ENCODE results near the gene ITGA11. TPM values are rescaled to one million over a fixed set of nuclear protein-coding genes. Genes with fewer than 3 reads are reported as not detected.

Gene ITGA11
- total and polyA plus RNA-seq, 2 donors (not counting 1 experiment from before 2014, with no cell fraction given) = not detected

- no peak for ATAC-seq (ENCODE audit: low read depth)
- no peak for TF ChIP-seq EZH2 (IDR thresholded peaks at IDR 0.05; ENCODE audit: borderline replicate concordance, insufficient read depth, low read depth, low read length, poor library complexity, severe bottlenecking)
- TF ChIP-seq, protein P1, sequence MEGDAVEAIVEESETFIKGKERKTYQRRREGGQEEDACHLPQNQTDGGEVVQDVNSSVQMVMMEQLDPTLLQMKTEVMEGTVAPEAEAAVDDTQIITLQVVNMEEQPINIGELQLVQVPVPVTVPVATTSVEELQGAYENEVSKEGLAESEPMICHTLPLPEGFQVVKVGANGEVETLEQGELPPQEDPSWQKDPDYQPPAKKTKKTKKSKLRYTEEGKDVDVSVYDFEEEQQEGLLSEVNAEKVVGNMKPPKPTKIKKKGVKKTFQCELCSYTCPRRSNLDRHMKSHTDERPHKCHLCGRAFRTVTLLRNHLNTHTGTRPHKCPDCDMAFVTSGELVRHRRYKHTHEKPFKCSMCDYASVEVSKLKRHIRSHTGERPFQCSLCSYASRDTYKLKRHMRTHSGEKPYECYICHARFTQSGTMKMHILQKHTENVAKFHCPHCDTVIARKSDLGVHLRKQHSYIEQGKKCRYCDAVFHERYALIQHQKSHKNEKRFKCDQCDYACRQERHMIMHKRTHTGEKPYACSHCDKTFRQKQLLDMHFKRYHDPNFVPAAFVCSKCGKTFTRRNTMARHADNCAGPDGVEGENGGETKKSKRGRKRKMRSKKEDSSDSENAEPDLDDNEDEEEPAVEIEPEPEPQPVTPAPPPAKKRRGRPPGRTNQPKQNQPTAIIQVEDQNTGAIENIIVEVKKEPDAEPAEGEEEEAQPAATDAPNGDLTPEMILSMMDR (IDR thresholded peaks at IDR 0.05) = no peak
- H3K27ac Mint-ChIP-seq = no peak overlapping the region
Measured at GRCh38 chr15:68447209-68447608, 15.2 kb upstream of the ITGA11 start.

GRCh38 chr15:68445351-68445750 lies 13.4 kb upstream of the ITGA11 start:
- DNase-seq = no peak
- no peak overlapping the region for H3K4me3 Mint-ChIP-seq
- TF ChIP-seq, protein P1 (IDR thresholded peaks at IDR 0.05) = no peak
- no peak for TF ChIP-seq EZH2 (IDR thresholded peaks at IDR 0.05; ENCODE audit: borderline replicate concordance, insufficient read depth, low read depth, low read length, poor library complexity, severe bottlenecking)
- ChIA-PET POLR2A (no interaction called here), CTCF (no interaction called here)
- no peak overlapping the region for H2AFZ ChIP-seq (ENCODE audit: insufficient read depth, low read depth, low read length, poor library complexity, severe bottlenecking)
- H3K27ac ChIP-seq (ENCODE audit: low read length in 2 of 2) = no peak overlapping the region
- no peak overlapping the region for H3K27ac Mint-ChIP-seq
- H3K36me3 ChIP-seq (replicated peaks in 1 of 2; ENCODE audit: control extremely low read depth in 1 of 2, control insufficient read depth in 1 of 2, extremely low read depth in 1 of 2, insufficient read depth in 2 of 2, low read length in 1 of 2) = no peaks in the 10 kb centered on the region
- no peak for ATAC-seq (ENCODE audit: low read depth)
- peaks cover 49% of the 10 kb centered on the region for H3K27me3 Mint-ChIP-seq
- H3K9me3 ChIP-seq (ENCODE audit: control extremely low read depth in 1 of 3, control insufficient read depth in 2 of 3, insufficient read depth in 1 of 3, low read length in 2 of 3) = no peaks in the 10 kb centered on the region
- H4K20me1 ChIP-seq (ENCODE audit: control insufficient read depth, insufficient read depth, low read length, poor library complexity, severe bottlenecking) = no peaks in the 10 kb centered on the region
- peaks cover 0 to 21% (median 7%) of the 10 kb centered on the region in 4 experiments for H3K27me3 ChIP-seq (replicated peaks in 1 of 4; ENCODE audit: control extremely low read depth in 1 of 4, control insufficient read depth in 3 of 4, insufficient read depth in 4 of 4, low read length in 3 of 4)
- no peaks in the 10 kb centered on the region for H3K79me2 ChIP-seq (ENCODE audit: control insufficient read depth, insufficient read depth, low read length)
- no peaks in the 10 kb centered on the region for H3K4me1 Mint-ChIP-seq
- WGBS (ENCODE audit: insufficient coverage) = 72% methylated on average over 2 of the region's 2 CpGs
- intact Hi-C loops (cut with micrococcal nuclease) = no loop called here
- H3K9ac ChIP-seq (ENCODE audit: low read length) = no peak overlapping the region
- no peak overlapping the region for H3K4me3 ChIP-seq (ENCODE audit: control extremely low read depth in 1 of 5, extremely low read depth in 1 of 5, insufficient read depth in 1 of 5, low read depth in 2 of 5, low read length in 4 of 5)
- H3K9me3 Mint-ChIP-seq (ENCODE audit: insufficient read depth) = no peaks in the 10 kb centered on the region
- no peak overlapping the region for H3K4me2 ChIP-seq (replicated peaks; ENCODE audit: low read depth, low read length, poor library complexity, severe bottlenecking)
- no peaks in the 10 kb centered on the region for H3K4me1 ChIP-seq (ENCODE audit: control insufficient read depth in 2 of 2, insufficient read depth in 2 of 2, low read length in 2 of 2)

More at GRCh38 chr15:68447209-68447608, 15.2 kb upstream of the ITGA11 start:
- H3K27me3 Mint-ChIP-seq = peaks cover 53% of the 10 kb centered on the region
- H3K9me3 Mint-ChIP-seq (ENCODE audit: insufficient read depth) = no peaks in the 10 kb centered on the region
- H3K4me1 Mint-ChIP-seq = no peaks in the 10 kb centered on the region
- intact Hi-C loops (cut with micrococcal nuclease) = no loop called here
- no peak overlapping the region for H3K4me3 Mint-ChIP-seq
- no peaks in the 10 kb centered on the region for H3K4me1 ChIP-seq (ENCODE audit: control insufficient read depth in 2 of 2, insufficient read depth in 2 of 2, low read length in 2 of 2)
- no peak overlapping the region for H3K27ac ChIP-seq (ENCODE audit: low read length in 2 of 2)
- WGBS (ENCODE audit: insufficient coverage) = 100% methylated on average over 2 of the region's 3 CpGs
- no peak overlapping the region for H2AFZ ChIP-seq (ENCODE audit: insufficient read depth, low read depth, low read length, poor library complexity, severe bottlenecking)
- ChIA-PET POLR2A (no interaction called here), CTCF (no interaction called here)
- no peak overlapping the region for H3K4me2 ChIP-seq (replicated peaks; ENCODE audit: low read depth, low read length, poor library complexity, severe bottlenecking)
- no peaks in the 10 kb centered on the region for H3K9me3 ChIP-seq (ENCODE audit: control extremely low read depth in 1 of 3, control insufficient read depth in 2 of 3, insufficient read depth in 1 of 3, low read length in 2 of 3)
- no peak overlapping the region for H3K4me3 ChIP-seq (ENCODE audit: control extremely low read depth in 1 of 5, extremely low read depth in 1 of 5, insufficient read depth in 1 of 5, low read depth in 2 of 5, low read length in 4 of 5)
- no peaks in the 10 kb centered on the region for H3K79me2 ChIP-seq (ENCODE audit: control insufficient read depth, insufficient read depth, low read length)
- H3K36me3 ChIP-seq (replicated peaks in 1 of 2; ENCODE audit: control extremely low read depth in 1 of 2, control insufficient read depth in 1 of 2, extremely low read depth in 1 of 2, insufficient read depth in 2 of 2, low read length in 1 of 2) = no peaks in the 10 kb centered on the region
- H3K27me3 ChIP-seq (replicated peaks in 1 of 4; ENCODE audit: control extremely low read depth in 1 of 4, control insufficient read depth in 3 of 4, insufficient read depth in 4 of 4, low read length in 3 of 4) = peaks cover 0 to 24% (median 13%) of the 10 kb centered on the region in 4 experiments
- no peak for DNase-seq
- no peak overlapping the region for H3K9ac ChIP-seq (ENCODE audit: low read length)
- no peaks in the 10 kb centered on the region for H4K20me1 ChIP-seq (ENCODE audit: control insufficient read depth, insufficient read depth, low read length, poor library complexity, severe bottlenecking)
